Body of pancreas (tissue), 4 donors: ENCODE measurements around the gene PLCB4. TPM values are rescaled to one million over a fixed set of nuclear protein-coding genes. Genes with fewer than 3 reads are reported as not detected.

ENCODE experiments used
- ATAC-seq: fragments of 150-250 bp; one replicate; pipeline ENCODE4 v1.9.1; 2016
- DNase-seq, 4 donors: peaks; one replicate each; pipeline ENCODE4 v3.0.0-alpha.2; 2019
- H3K27ac ChIP-seq, 4 donors: fragments of 200-600 bp; sonication (generic); 1 replicate in 3 of 4; 2 replicates in 1 of 4; pipeline versions ENCODE4 v1.5.1 to v1.6.1; 2016 to 2019; ENCODE audit warnings: mild to moderate bottlenecking in 1 of 4, mixed read lengths in 1 of 4, moderate library complexity in 1 of 4
- H3K27me3 ChIP-seq, 2 donors: fragments of 200-600 bp; sonication (generic); one replicate each; pipeline ENCODE4 v1.6.0; 2016; ENCODE audit warnings: mild to moderate bottlenecking in 1 of 2
- H3K36me3 ChIP-seq, 2 donors: fragments of 200-600 bp; sonication (generic); replicated peaks in 1 of 2; 2 replicates each; pipeline ENCODE4 v1.5.1; 2016; ENCODE audit warnings: low read depth in 2 of 2; ENCODE audit not compliant: insufficient read depth in 1 of 2
- H3K4me1 ChIP-seq: fragments of 200-600 bp; sonication (generic); one replicate; pipeline ENCODE4 v1.6.0; 2016
- H3K4me3 ChIP-seq, 2 donors: fragments of 200-600 bp; sonication (generic); 1 replicate in 1 of 2; 2 replicates in 1 of 2; pipeline ENCODE4 v1.5.1; 2016 to 2019
- H3K9me3 ChIP-seq, 3 donors: fragments of 200-600 bp; sonication (generic); 1 replicate in 2 of 3; 2 replicates in 1 of 3; pipeline ENCODE4 v1.5.1; 2016
- CTCF ChIP-seq, 7 experiments: fragments of 450-650 bp in 4 of 7; fragments of 200-600 bp in 3 of 7; sonication (generic) in 3 of 7; IDR thresholded peaks; one replicate each; pipeline ENCODE4 v1.5.1; 2016 to 2019; ENCODE audit warnings: antibody characterized with exemption in 7 of 7
- POLR2A ChIP-seq, 3 donors: fragments of 450-650 bp; IDR thresholded peaks; one replicate each; pipeline ENCODE4 v1.6.1; 2016; ENCODE audit warnings: antibody characterized with exemption in 3 of 3, mild to moderate bottlenecking in 2 of 3
- WGBS, 2 donors: methylation state at CpG; one replicate each; pipeline ENCODE4 v1.1.5; 2017; 5-methylcytosine and 5-hydroxymethylcytosine counted together
- intact Hi-C: fragments of 100-400 bp; cut with DNase I; formaldehyde crosslinking; loops from one replicate; pipeline ENCODE4 v1.15.1; 2023
- total RNA-seq, 2 donors: library from RNA; depleted of rRNA; stranded (reverse); fragments of >200 nt; gene quantifications; one replicate each; pipeline ENCODE4 v1.1.0, GENCODE V29; 2016

PLCB4 gene
- total RNA-seq, 2 donors from 2014 or later = 1.3 to 3.4 TPM

- H3K36me3 ChIP-seq = no peaks in the 10 kb centered on the region
- no peak overlapping the region for H3K27ac ChIP-seq
- H3K27me3 ChIP-seq = no peaks in the 10 kb centered on the region
- ATAC-seq (no peak), DNase-seq (no peak)
- H3K4me1 ChIP-seq = no peaks in the 10 kb centered on the region
- 86 to 91% methylated on average over 4 of the region's 4 CpGs for WGBS, 2 donors
- no peak for TF ChIP-seq POLR2A (IDR thresholded peaks at IDR 0.05)
- no peak for TF ChIP-seq CTCF (IDR thresholded peaks at IDR 0.05)
- intact Hi-C loops = no loop called here
- H3K4me3 ChIP-seq = no peak overlapping the region
- H3K9me3 ChIP-seq = no peaks in the 10 kb centered on the region
These were observed 44.3 kb upstream of the PLCB4 start for GRCh38 chr20:9024606-9025005.

GRCh38 chr20:9025011-9025410 is 43.9 kb upstream of the PLCB4 start:
- H3K9me3 ChIP-seq = no peaks in the 10 kb centered on the region
- DNase-seq (no peak), ATAC-seq (no peak)
- no peaks in the 10 kb centered on the region for H3K27me3 ChIP-seq
- WGBS, 2 donors = 78 to 87% methylated on average over 5 of the region's 5 CpGs
- H3K4me1 ChIP-seq = no peaks in the 10 kb centered on the region
- H3K36me3 ChIP-seq = no peaks in the 10 kb centered on the region
- TF ChIP-seq CTCF (IDR thresholded peaks at IDR 0.05) (no peak), POLR2A (IDR thresholded peaks at IDR 0.05) (no peak)
- no peak overlapping the region for H3K27ac ChIP-seq
- intact Hi-C loops = no loop called here
- H3K4me3 ChIP-seq = no peak overlapping the region

GRCh38 chr20:9025643-9026042 is 43.2 kb upstream of the PLCB4 start:
- no peaks in the 10 kb centered on the region for H3K27me3 ChIP-seq
- H3K36me3 ChIP-seq = no peaks in the 10 kb centered on the region
- no peaks in the 10 kb centered on the region for H3K4me1 ChIP-seq
- no peak for ATAC-seq
- no peak for DNase-seq
- no peak overlapping the region for H3K4me3 ChIP-seq
- intact Hi-C loops = no loop called here
- no peaks in the 10 kb centered on the region for H3K9me3 ChIP-seq
- 58 to 67% methylated on average over 4 of the region's 4 CpGs for WGBS, 2 donors
- no peak overlapping the region for H3K27ac ChIP-seq
- TF ChIP-seq POLR2A (IDR thresholded peaks at IDR 0.05) (no peak), CTCF (IDR thresholded peaks at IDR 0.05) (no peak)

GRCh38 chr20:9027626-9028025 is 41.3 kb upstream of the PLCB4 start:
- no peak for ATAC-seq
- intact Hi-C loops = no loop called here
- H3K4me3 ChIP-seq = no peak overlapping the region
- H3K27me3 ChIP-seq = no peaks in the 10 kb centered on the region
- DNase-seq = no peak
- H3K27ac ChIP-seq = no peak overlapping the region
- no peaks in the 10 kb centered on the region for H3K4me1 ChIP-seq
- H3K36me3 ChIP-seq = no peaks in the 10 kb centered on the region
- TF ChIP-seq POLR2A (IDR thresholded peaks at IDR 0.05) = no peak
- TF ChIP-seq CTCF (IDR thresholded peaks at IDR 0.05) = no peak
- WGBS, 2 donors = 59 to 63% methylated on average over 2 of the region's 2 CpGs
- H3K9me3 ChIP-seq = no peaks in the 10 kb centered on the region

- Histone ChIP-seq H3K27me3 (no peaks in the 10 kb centered on the region), H3K36me3 (no peaks in the 10 kb centered on the region), H3K4me3 (no peak overlapping the region), H3K4me1 (no peaks in the 10 kb centered on the region), H3K27ac (no peak overlapping the region), H3K9me3 (no peaks in the 10 kb centered on the region)
- intact Hi-C loops = no loop called here
- TF ChIP-seq CTCF (IDR thresholded peaks at IDR 0.05) = no peak
- TF ChIP-seq POLR2A (IDR thresholded peaks at IDR 0.05) = no peak
- WGBS, 2 donors = 63 to 70% methylated on average over 3 of the region's 3 CpGs
- no peak for DNase-seq
- no peak for ATAC-seq
These were observed 40.5 kb upstream of the PLCB4 start for GRCh38 chr20:9028419-9028818.
